Epidermal melanocyte (primary cell): ENCODE data around the gene KRTAP10-6.
"Not testable (repeated sequence)": the region's sequence is repeated elsewhere in the genome, so short reads cannot be mapped to it uniquely, and the experiment has no call there.

Experiments used
- DNase-seq: peaks from one replicate; pipeline ENCODE4 v3.0.0; 2011; ENCODE audit warnings: low spot score; ENCODE audit not compliant: insufficient read length

KRTAP10-6 gene

DNA sequence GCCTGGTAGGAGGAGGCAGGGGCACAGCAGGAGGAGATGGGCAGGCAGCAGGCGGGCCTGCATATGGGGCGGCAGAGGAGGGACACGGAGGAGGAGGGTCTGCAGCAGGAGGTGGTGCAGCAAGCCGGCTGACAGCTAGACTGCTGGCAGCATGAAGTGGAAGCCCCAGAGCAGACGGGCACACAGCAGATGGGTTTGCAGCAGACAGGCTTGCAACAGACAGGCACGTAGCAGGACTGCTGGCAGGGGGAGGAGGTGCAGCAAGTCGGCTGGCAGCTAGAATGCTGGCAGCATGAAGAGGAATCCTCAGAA lies 12.5 kb downstream of the KRTAP10-6 start:
- DNase-seq: no peak

DNA sequence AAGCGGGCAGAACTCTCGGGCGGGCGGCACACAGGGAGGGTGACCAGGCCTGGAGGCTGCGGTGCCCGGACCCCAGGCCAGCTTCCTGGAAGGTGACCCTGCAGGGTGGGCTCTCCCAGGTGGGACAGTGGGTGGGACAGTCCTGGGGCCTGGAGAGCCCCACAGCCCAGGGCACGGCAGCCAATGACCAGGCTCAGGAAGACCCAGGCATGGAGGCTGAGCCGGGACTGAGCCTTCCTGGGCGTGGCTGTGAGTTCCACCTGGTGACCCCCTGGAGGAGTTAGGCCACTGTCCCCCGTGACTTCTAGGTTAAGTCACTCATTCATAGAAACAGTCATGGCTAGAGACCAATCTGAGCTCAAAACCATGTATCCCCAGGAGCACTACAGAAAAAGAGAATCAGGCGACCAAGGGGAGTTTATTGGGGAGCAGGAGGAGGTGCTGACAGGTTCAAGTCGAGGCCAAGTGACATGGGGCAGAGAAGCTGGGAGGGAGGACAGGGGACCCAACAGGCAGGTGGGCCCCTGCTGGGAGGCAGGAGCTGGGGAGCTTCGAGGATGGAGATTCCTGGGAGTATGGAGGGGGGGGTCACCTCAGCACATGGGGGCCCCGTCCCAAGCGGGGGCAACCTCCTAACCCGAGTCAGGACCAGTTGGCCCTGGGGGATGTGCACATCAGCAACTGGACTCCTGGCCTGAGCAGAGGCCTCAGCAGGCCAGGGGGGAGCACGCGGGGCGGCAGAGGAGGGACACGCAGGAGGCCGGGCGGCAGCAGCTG lies 13.1 kb downstream of the KRTAP10-6 start:
- DNase-seq: no peak

DNA sequence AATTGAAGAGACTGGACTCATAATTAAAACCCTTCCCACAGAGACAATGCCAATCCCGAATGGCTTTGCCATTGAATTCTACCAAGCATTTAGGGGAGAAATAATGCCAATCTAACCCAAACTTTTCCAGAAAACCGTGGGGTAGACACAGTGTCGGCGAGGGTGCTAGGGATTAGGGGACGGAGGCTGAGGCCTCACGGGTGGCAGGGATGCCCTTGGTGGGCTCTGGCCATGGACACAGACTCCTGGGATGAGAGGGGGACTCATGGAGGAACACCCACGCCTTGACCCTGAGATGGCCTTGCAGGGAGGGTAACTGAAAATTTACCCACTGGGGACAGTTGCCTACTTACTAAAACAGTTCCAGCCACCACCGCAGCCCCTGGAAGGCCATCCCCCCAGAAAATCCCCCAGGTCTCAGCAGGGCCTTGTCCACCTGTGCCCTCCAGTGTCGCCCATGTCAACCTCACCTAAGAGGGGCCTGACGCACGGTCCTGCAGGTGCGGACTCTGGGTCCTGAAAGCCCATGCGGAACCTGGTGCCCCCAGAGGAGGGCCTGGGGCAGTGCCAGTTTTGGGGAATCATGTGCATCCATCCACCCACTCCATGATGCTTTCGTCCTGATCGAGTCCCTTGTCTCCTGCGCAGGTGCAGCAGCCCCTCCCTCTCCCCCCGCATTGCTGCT lies 13.8 kb downstream of the KRTAP10-6 start:
- no peak for DNase-seq

DNA sequence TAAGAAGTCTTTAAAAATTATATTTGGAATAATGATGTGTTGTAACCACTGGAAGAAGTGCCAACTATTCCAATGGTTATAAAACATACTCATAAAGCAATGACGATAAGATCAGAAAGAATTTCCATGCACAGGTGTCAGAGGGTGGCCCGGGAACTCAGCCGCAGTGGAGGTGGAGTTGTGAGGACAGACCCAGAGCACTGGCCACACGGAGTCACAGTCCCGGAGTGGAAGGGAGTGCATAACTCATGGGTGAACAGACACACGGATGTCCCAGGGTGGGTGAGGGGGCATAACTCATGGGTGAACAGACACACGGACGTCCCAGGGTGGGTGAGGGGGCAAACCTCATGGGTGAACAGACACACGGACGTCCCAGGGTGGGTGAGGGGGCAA lies 16.3 kb downstream of the KRTAP10-6 start:
- no peak for DNase-seq

DNA sequence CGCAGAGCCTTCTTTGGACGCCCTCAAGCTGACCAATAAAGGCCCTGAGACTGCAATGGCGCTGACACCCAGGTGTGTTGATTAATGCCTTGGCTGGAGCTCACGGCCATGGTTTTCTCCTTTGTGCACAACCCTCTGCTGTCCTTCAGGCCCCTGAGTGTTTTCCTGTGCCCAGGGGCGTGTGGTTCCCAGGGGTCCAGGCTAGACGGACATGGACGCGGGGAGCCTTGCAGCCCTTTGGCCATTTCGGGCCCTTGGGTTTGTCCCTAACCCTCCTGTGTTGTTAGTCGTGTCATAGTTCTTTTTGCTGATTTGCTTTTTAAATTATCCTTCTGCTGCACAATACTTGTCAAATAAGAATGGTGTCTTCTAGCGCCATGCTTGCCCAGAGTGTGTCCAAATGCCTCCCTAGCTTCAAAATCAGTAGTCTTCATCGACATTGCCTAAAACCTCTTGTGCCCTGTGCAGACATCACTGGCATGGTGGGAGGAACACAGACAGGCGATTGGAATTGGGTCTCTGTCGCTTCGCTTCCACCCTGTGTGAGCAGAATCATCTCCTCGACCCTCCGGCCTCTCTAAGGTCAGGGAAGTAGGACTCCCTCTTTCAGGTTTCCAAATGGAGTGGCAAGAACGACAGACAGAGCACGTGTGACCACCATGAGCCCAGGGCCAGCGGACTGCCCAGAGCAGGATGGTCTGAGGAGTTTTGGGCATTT lies 16.8 kb downstream of the KRTAP10-6 start:
- no peak for DNase-seq

DNA sequence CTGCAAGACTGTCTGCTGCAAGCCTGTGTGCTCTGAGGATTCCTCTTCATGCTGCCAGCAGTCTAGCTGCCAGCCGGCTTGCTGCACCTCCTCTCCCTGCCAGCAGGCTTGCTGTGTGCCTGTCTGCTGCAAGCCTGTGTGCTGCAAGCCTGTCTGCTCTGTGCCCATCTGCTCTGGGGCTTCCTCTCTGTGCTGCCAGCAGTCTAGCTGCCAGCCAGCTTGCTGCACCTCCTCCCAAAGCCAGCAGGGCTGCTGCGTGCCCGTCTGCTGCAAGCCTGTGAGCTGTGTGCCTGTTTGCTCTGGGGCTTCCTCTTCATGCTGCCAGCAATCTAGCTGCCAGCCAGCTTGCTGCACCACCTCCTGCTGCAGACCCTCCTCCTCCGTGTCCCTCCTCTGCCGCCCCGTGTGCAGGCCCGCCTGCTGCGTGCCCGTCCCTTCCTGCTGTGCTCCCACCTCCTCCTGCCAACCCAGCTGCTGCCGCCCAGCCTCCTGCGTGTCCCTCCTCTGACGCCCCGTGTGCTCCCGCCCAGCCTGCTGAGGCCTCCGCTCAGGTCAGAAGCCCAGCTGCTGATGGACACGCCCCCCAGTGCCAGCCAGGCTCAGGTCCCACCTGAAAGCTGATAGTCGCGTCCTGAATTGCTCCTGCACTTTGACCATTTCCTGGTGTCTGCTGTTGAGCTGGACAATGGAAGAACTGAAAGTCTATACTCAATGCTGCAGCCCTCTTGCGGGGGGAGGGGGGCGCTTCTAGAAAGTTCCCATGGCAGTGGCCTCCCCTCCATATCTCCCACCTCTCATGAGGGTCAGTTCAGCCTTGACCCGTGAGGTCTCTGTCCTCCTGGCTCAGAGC lies 17.6 kb downstream of the KRTAP10-6 start:
- no peak for DNase-seq

DNA sequence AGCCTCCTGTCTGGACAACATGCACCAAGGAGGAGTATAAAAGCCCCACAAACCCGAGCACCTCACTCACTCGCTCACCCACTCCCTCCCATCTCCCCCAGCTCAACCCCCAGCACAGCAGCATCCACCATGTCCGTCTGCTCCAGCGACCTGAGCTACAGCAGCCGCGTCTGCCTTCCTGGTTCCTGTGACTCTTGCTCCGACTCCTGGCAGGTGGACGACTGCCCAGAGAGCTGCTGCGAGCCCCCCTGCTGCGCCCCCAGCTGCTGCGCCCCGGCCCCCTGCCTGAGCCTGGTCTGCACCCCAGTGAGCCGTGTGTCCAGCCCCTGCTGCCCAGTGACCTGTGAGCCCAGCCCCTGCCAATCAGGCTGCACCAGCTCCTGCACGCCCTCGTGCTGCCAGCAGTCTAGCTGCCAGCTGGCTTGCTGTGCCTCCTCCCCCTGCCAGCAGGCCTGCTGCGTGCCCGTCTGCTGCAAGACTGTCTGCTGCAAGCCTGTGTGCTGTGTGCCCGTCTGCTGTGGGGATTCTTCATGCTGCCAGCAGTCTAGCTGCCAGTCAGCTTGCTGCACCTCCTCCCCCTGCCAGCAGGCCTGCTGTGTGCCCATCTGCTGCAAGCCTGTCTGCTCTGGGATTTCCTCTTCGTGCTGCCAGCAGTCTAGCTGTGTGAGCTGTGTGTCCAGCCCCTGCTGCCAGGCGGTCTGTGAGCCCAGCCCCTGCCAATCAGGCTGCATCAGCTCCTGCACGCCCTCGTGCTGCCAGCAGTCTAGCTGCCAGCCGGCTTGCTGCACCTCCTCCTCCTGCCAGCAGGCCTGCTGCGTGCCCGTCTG lies 18.5 kb downstream of the KRTAP10-6 start, which contains the start of gene KRTAP10-4:
TSS of gene KRTAP10-4 (plus strand) at position 100 of the 827 bp plus-strand sequence. CDS start at position 130, 30 bp downstream.
- not testable (repeated sequence) for DNase-seq

DNA sequence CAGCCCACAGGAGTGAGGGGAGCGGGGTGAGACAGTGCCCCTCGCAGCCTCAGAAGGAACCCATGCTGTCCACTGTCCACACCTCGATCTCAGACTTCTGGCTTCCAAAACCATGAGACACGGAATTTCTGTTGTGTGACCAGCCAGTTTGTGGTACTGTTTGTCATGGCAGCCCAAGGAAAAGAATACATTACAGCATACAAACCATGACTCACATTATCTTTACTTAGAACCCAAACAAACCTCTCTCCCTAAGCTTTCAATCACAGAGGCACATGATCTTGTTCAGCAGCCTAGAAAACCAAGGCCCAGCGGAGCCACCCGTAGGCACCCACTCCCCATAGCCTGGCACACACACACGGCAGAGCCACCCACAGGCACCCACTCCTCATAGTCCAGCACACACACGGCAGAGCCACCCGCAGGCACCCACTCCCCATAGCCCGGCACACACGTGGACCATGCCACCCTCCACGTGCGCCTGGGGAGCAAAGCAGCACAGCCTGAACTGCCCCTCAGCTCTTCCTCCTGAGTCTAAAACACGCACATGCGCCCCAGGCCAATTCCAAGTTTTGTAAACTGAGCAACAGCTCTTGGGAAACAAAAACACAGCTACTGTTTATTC lies 19.2 kb downstream of the KRTAP10-6 start:
- DNase-seq: no peak

DNA sequence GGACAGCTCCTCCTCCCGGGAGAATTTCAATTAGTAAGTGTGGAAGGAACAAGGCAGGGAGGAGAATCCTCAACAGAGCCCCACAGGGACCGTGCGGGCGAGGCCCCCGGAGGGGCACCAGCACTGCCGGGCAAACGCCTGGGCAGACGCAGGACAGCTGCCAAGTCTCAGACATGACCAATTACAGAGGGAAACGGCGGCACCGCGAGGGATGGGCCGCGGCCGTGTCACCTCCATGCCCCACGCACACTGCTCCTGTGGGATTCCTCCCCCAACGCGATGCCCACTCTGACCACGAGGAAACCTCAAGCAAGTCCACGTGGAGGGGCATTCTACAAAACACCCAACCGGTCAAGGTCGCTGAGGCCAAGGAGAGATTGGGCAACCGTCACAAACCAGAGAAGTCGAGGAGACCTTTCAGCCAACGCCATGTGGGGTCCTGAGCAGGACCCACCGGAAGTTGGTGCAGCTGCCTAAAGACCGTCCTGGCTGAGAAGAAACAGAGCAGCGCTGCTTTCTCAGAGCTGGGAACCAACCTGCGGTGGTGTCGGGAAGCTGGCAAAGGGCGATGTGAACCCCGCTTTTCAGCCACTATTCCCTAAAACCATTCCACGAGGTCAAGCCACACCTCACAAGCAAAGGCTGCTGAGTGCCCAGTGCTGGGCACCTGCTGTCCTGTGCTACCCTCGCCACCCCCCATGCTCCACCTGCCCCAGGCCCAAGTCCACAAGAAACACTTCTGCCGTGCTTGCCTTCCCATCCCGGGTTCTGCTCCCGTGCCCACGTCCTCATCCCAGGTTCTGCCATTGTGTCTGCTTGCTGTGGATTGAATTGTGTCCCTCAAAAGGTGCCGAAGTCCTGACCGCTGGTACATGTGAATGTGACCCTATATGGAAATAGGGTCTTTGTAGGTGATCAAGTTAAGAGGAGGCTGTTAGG lies 20.2 kb downstream of the KRTAP10-6 start:
- no peak for DNase-seq

DNA sequence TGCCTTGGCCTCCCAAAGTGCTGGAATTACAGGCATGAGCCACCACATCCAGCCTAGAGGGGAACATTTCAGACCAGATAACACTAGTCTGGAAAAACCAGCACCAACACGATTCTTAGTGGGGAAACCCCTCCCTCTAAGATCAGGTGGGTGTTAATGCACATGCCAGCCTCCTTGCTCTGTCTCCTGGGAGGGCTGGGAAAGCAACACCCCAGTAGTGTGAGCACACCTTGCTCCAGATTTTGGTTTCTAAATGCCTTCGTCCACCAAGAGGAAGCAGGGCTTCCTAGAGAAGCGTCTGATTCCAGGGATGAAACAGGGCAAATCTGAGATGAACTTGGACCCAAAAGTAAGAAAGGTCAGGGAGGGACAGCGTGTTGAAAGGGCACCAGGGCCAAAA lies 21.0 kb downstream of the KRTAP10-6 start:
- DNase-seq: no peak

DNA sequence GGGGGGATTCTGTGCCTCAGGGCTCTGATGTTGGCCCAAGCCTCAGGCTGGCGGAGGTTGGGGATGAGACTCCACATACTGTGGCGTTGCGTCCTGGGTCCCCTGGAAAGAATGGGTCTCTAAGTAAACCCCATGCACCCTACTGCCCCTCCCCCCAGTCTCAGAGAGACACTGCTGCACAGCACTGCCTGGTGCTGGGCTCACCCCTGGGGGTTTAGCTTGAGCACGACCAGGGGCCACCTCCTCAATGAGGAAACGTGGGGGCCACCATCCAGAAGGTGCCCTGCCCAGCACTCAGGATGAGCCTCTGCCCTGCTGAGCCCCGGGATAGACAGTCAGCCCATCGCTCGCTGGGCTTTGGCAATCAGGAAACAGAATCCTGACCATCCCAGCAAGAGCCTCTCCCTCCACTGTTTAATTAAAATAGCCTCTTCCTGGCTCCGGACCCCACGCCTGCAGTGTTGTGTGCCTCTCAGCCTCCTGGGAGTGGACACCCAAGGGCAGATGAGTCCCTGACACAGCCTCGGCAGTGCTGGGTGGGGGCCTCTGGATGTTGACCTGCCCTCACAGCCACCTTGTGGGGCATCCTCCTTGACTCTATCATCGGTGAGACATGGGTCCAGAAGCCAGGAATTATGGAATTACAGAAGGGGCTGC lies 22.3 kb downstream of the KRTAP10-6 start:
- DNase-seq: no peak

DNA sequence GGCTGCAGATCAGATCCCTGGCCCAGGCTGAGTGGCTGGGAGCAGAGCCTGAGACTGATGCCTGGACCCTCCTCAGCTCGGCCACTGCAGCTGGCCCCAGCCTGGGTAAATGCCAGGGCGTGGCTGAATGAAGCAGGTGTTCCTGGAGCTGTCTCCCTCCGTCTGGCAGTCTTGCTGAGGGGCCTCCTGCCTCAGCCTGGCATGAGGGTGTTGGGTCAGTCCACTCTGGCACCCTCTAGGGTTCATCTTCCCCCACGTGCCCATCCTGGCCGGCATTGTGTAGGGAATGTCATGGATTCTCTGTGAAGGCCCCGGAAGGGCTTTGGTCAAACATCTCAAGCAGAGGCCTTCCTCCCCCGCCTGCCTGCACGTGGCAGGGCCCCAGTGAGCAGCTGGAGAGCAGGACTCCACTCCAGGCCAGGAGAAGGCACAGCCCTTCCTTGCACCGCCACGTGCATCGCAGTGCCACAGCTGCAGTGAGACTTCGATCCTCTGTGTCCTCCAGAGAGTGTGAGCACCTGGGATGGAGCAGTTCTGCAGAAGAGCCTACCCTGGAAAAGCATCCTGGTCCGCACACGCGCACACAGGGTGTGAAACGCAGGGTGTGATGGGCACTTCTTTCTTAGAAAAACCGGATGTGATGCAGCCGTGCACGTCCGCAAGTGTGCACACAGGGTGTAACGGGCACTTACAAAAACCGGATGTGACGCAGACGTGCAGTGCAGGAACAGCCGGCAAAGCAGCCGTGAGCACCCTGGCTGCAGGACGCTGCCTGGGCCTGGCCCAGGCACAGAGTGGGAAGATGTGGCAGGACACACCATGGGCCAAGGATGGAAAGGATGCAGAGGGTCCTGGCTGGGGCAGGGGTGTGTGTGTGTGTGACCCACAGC lies 23.4 kb downstream of the KRTAP10-6 start:
- no peak for DNase-seq

DNA sequence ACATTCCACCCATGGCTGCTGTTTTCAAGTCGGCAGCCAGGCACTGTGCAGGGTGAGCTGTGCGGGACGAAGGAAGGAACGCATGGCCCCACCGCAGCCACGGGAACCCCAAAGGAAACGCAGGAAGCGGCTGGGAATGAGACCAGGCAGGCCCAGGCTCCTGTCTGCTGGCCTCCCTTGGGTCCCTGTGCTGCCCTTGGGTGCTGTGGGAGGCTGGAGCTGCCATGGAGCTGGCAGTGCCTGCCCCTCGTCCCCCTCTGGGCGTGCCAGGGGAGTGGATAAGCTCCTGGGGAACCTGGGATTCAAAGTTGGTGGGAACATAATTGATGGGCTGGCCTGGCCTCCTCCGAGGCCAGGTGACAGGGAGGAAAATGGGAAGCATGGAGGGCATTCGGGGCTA lies 24.0 kb downstream of the KRTAP10-6 start:
- no peak for DNase-seq

DNA sequence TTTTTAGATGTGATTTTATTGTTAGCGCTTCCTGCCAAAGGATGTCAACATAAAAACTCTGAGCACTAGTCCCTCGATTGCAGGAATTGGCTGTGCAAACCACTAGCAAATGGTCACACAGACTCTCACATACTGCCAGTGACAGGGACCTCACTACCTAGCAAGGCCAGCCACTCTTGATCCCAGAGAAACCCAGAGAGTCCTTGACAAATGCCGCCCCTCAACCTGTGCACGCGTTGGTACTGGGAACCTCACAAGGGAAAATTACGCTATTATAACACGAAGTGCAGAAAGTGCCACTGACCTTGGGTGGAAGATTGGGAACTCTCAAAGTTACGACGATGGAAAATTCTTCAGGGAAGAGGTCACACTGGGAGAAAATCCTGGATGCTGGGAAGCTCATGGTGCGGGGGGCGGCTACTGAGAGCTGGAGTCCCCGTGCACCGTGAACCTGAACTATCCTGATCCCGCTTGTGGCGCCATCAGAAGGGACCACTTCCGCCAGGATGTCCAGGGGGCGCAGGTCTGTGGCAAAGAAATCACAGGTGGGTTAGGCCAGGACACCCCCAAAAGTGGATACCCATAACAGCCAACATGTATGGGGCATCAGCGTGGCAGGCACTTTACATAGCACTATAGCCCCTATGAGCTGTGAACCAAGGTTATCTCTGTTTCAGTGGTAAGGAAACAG lies 24.7 kb downstream of the KRTAP10-6 start:
- no peak for DNase-seq

DNA sequence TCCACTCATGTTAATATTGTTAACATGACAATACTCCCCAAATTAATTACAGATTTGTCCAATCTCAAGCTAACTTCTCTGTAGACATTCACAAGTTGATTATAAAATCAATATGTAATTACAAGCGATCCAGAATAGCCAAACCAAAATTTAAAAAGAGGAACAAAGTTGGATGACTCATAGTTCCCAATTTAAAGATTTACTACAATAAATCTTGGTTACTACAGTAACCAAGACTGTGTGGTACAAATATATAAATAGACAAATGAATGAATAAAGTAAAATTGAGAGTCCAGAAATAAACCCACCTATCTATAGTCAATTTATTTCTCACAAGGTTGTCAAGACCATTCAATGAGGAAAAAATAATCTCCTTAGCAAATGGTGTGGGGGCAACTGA lies 25.9 kb downstream of the KRTAP10-6 start:
- DNase-seq: no peak

DNA sequence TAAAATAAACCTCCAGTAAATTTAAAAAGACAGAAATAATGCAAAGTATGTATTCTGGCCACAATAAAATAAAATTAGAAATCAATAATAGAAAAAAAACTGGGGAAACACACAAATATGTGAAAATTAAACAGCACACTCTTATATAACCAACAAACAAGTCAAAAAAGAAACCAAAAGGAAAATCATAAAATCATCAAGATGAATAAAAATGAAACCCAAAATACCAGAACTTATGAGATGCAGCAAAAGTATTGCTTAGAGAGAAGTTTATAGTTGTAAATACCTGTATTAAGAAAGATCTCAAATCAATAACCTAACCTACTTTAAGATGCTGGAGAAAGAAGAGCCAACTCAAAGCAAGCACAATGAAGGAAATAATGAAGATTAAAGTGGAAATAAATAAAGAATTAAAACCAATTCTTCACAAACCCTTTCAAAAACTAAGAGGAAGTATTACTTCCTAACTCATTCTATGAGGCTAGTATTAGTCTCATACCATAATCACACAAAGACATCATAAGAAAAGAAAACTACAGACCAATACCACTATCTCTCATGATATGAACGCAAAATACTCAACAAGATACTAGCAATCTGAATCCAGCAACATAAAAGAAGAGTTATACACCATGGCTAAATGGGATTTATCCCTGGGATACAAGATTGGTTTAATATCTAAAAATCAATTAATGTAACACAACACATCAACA lies 27.3 kb downstream of the KRTAP10-6 start:
- no peak for DNase-seq
